NCI-H128 (cell line): ENCODE data around the gene IL17A.

Experiments used
- DNase-seq: peaks from one replicate; lab custom pipeline; 2025; ENCODE audit not compliant: unreplicated experiment; lab: John Stamatoyannopoulos, UW

Gene IL17A

DNA sequence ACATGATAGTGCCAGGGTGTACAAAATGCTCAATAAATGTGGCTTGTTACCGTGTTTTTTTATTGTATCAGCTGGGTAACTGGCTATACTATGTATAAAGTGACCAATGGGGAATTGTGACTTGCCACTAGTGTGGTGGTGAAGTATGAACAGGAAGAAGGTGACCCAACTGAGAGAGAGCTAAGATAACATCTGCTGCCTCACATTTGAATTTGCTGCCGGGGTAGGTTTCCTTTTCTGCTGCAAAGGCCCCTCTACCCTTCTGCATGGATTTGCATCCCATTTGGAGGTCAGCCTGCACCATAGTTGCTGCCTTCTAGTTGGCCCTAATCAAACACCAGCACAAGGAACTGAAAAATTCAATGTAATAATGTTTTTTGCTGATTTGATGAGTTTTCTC, 24.1 kb downstream of the IL17A start:
- DNase-seq: no peak

- DNase-seq: no peak
Observed at GRCh38 chr6:52213127-52213526, 27.0 kb downstream of the IL17A start.

- no peak for DNase-seq
Observed at GRCh38 chr6:52215787-52216186, 29.6 kb downstream of the IL17A start.

DNA sequence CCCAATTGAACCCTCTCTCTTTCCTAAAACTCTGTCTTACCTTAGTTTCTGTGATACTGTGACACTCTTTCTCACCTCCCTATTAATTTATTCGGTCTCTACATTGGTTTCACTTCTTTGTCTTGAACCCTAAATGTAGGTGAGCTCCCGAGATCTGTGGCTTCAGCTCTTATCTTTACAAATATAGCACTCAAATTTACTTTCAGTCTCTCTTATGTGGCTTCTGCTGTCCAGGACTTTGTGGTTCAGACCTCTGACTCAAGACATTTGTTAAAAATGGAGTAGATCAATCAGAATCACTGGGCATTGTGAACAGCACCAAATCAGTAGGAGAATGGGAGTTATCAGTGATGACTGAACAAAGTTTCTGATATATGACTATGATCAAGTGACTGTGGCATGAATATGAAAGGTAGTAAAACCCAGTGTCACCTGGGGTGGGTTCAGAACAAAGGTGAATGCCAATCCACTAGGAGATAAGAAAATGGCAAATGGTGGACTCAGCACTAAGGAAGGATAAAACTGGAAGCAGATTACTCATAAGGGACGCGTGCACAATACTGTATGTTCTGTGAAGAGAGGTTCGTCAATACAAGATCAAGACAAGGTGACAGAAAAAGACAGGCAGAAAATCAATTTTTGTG, 30.9 kb downstream of the IL17A start:
- DNase-seq: no peak

GRCh38 chr6:52217761-52218160, 31.6 kb downstream of the IL17A start:
- no peak for DNase-seq

DNA sequence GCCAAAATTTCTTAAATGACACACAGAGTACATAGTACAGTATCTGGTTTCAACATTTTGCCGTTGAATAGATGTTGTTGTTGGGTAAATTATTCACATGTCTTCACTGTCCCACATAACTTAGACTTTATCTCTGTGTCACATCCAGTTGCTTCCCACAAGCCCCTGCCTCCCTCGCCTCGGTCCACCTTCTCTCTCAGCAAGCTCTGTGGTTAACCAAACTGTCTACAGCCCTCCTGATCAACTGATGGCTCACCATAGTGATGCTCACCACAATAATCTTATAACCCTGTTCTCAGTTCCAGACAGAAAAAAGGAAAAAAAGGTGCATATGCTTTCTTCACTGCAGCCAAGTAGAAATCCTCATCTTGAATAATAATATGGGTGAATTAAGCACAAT, 35.1 kb downstream of the IL17A start:
- no peak for DNase-seq

GRCh38 chr6:52227495-52227894, 41.3 kb downstream of the IL17A start:
- DNase-seq: no peak

GRCh38 chr6:52230685-52231084, 44.5 kb downstream of the IL17A start:
- no peak for DNase-seq

- no peak for DNase-seq
Observed at GRCh38 chr6:52231406-52232127, 45.4 kb downstream of the IL17A start.

GRCh38 chr6:52233005-52233404, 46.8 kb downstream of the IL17A start:
- DNase-seq: no peak

DNA sequence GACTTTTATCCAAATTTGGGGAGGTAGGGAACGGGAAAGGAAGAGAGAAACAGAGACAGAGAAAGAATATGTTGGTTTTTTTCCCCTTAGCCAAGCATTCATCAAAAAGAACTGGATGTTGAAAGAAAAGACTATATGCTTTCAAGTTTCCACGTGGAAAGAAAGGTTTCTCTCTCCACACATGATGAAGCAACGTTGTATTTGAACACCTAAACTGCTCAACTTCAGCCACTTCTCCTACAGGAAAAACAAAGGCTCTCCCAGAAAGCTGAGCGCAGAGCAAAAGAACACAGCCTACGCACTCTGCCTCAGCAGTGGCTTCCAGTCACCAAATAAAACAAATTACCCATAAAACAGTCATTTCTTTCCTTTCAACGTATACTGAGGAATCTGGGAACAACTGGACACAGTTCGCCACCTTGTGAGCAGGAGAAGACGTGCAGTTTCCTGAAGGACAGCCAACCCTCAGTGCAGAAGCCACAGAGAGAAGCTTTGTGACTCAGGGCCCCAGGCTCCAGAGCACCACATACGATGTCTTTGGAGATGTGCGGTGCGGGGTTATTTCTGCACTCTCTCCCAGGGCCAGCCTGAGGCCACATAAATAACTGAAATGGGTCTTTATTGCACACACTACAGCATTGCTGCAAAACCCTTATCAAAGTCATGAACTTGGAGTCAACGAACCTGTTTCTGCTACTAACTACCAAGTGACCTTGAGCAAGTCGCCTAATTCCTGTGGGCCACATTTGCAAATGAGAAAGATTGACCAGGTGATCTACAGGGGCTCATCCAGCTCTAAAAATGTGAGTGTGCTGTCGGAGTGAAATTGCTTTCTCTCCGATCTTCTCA, 48.0 kb downstream of the IL17A start:
- no peak for DNase-seq
